ENCODE data around the gene C7orf33. TPM values are rescaled to one million over a fixed set of nuclear protein-coding genes. Genes with fewer than 3 reads are reported as not detected.

The C7orf33 gene
- total and polyA plus RNA-seq, 9 of the 15 experiments (the other 6 are each of a cell fraction or from before 2014, with no cell fraction given) = 0.04 TPM; not detected in 8

DNA sequence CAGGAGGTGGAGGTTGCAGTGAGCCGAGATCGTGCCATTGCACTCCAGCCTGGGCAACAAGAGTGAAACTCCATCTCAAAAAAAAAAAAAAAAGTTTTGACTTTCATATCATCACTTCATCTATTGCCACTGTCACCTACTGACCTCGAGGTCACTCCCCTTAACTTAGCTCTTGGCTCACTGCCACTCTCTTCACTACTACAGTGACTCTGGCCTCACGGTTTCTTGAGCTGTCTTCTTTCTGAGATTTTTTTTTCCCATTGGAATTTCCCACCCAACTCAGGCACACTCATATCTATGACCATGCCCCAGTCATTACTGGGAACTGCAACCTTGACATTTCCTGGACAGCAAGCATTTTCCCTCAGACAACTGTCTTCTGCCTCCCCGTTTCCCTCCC is 42.6 kb upstream of the C7orf33 start:
- peaks cover 0 to 4% of the 10 kb centered on the region in 2 experiments; a peak in 1 of 5 replicates for H3K4me1 ChIP-seq (replicated peaks in 1 of 2; ENCODE audit: control insufficient read depth in 2 of 2, insufficient read depth in 2 of 2, low read length in 2 of 2)
- CTCF ChIA-PET (ENCODE audit: low intra/inter-chr PET ratio) = no interaction called here
- in situ Hi-C loops (cut with MboI) = no loop called here

DNA sequence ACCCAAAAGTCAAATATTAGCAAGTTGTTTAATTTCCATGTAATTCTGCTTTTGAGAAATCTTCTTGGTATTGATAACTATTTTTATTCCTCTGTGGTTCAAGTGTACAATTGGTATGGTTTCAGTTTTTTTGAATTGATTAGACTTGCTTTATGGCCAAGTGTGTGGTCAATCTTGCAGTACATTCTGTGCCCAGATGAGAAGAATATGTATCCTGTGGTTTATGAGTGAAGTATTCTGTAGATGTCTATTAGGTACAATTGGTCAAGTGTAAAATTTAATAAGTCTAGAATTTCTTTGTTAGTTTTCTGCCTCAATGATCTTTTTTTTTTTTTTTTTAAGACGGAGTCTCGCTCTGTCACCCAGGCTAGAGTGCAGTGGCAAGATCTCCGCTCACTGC is 36.6 kb upstream of the C7orf33 start:
- Histone ChIP-seq H2AFZ (ENCODE audit: low read depth, low read length) (no peak overlapping the region), H3K4me2 (ENCODE audit: insufficient read depth, low read length) (no peak overlapping the region), H3K36me3 (ENCODE audit: control insufficient read depth, insufficient read depth, low read length) (no peaks in the 10 kb centered on the region), H3K4me3 (no peak overlapping the region), H3K27me3 (ENCODE audit: control insufficient read depth in 2 of 2, insufficient read depth in 2 of 2, low read length in 2 of 2) (peaks cover 0 to 10% of the 10 kb centered on the region in 2 experiments; a peak in 2 of 5 replicates), H3K9ac (ENCODE audit: insufficient read depth in 1 of 2, low read depth in 2 of 2, low read length in 2 of 2) (no peak overlapping the region), H3K27ac (ENCODE audit: extremely low read depth, low read depth, low read length) (no peak overlapping the region), H3K9me3 (replicated peaks; ENCODE audit: control insufficient read depth, insufficient read depth, low read depth, low read length) (no peaks in the 10 kb centered on the region), H4K20me1 (replicated peaks; ENCODE audit: control insufficient read depth, insufficient read depth, low read length) (no peaks in the 10 kb centered on the region), H3K9me1 (ENCODE audit: control insufficient read depth, insufficient read depth, low read length) (no peaks in the 10 kb centered on the region), H3K4me1 (replicated peaks in 1 of 2; ENCODE audit: control insufficient read depth in 2 of 2, insufficient read depth in 2 of 2, low read length in 2 of 2) (no peaks in the 10 kb centered on the region), H3K79me2 (ENCODE audit: control insufficient read depth, insufficient read depth, low read length) (no peaks in the 10 kb centered on the region)
- in situ Hi-C loops (cut with MboI) (no loop called here), intact Hi-C loops (cut with micrococcal nuclease) (no loop called here)
- DNase-seq (ENCODE audit: extremely low read depth in 1 of 4, low spot score in 3 of 4) (no peak), FAIRE-seq (no peak), ATAC-seq (no peak)
- 8% methylated on average over 2 of the region's 3 CpGs for WGBS (ENCODE audit: insufficient coverage, low coverage, missing lambda C conversion rate)
- no peak for TF ChIP-seq CC2D1A (IDR thresholded peaks at IDR 0.05)
- TF ChIP-seq, protein P1, sequence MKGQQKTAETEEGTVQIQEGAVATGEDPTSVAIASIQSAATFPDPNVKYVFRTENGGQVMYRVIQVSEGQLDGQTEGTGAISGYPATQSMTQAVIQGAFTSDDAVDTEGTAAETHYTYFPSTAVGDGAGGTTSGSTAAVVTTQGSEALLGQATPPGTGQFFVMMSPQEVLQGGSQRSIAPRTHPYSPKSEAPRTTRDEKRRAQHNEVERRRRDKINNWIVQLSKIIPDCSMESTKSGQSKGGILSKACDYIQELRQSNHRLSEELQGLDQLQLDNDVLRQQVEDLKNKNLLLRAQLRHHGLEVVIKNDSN (CRISPR knock-in tag; IDR thresholded peaks at IDR 0.05) = no peak
- TF ChIP-seq, protein P2, sequence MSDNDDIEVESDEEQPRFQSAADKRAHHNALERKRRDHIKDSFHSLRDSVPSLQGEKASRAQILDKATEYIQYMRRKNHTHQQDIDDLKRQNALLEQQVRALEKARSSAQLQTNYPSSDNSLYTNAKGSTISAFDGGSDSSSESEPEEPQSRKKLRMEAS (CRISPR knock-in tag; IDR thresholded peaks at IDR 0.05) = no peak
- no peak for TF ChIP-seq CEBPZ (IDR thresholded peaks at IDR 0.05; ENCODE audit: borderline replicate concordance, low read depth, low read length)
- no peak for TF ChIP-seq HNRNPH1 (optimal IDR thresholded peaks at IDR 0.05; ENCODE audit: low read depth, low read length)
- TF ChIP-seq PTTG1 (tag; IDR thresholded peaks at IDR 0.05; ENCODE audit: low read depth) = no peak
- TF ChIP-seq GABPB2 (CRISPR knock-in tag; conservative IDR thresholded peaks at IDR 0.05) = no peak
- no peak for TF ChIP-seq NFRKB (IDR thresholded peaks at IDR 0.05; ENCODE audit: low read depth)
- no peak for TF ChIP-seq DNMT1 (IDR thresholded peaks at IDR 0.05)
- TF ChIP-seq GABPA (tag; conservative IDR thresholded peaks at IDR 0.05; ENCODE audit: low read depth) = no peak
- no peak for TF ChIP-seq SP2 (IDR thresholded peaks at IDR 0.05; ENCODE audit: extremely low read depth, low read depth, low read length, poor library complexity, severe bottlenecking)
- no TSS peak for BruUV-seq (replicated peaks)
- ChIA-PET POLR2A (no interaction called here), CTCF (ENCODE audit: low intra/inter-chr PET ratio) (no interaction called here)

More for the DNA sequence above, 42.6 kb upstream of the C7orf33 start:
- Histone ChIP-seq H3K79me2 (ENCODE audit: control insufficient read depth, insufficient read depth, low read length) (no peaks in the 10 kb centered on the region), H3K27ac (ENCODE audit: extremely low read depth, low read depth, low read length) (no peak overlapping the region), H3K9me3 (replicated peaks; ENCODE audit: control insufficient read depth, insufficient read depth, low read depth, low read length) (no peaks in the 10 kb centered on the region), H3K4me3 (no peak overlapping the region), H3K4me2 (ENCODE audit: insufficient read depth, low read length) (no peak overlapping the region), H3K27me3 (ENCODE audit: control insufficient read depth in 2 of 2, insufficient read depth in 2 of 2, low read length in 2 of 2) (peaks cover 28 to 31% of the 10 kb centered on the region in 2 experiments; a peak in 4 of 5 replicates), H2AFZ (ENCODE audit: low read depth, low read length) (no peak overlapping the region), H4K20me1 (replicated peaks; ENCODE audit: control insufficient read depth, insufficient read depth, low read length) (no peaks in the 10 kb centered on the region), H3K9me1 (ENCODE audit: control insufficient read depth, insufficient read depth, low read length) (no peaks in the 10 kb centered on the region), H3K36me3 (ENCODE audit: control insufficient read depth, insufficient read depth, low read length) (no peaks in the 10 kb centered on the region), H3K9ac (ENCODE audit: insufficient read depth in 1 of 2, low read depth in 2 of 2, low read length in 2 of 2) (no peak overlapping the region)
- intact Hi-C loops (cut with micrococcal nuclease) = no loop called here
- POLR2A ChIA-PET = interaction anchor here (0.7 to 2.2 kb wide), 2 partner anchors 11 to 17 kb away, joined by 3 to 7 read pairs; no protein-coding TSS in a partner anchor
- WGBS (ENCODE audit: insufficient coverage, low coverage, missing lambda C conversion rate) = 0% methylated on average over 3 of the region's 5 CpGs
- FAIRE-seq = no peak
- TF ChIP-seq NFIC (IDR thresholded peaks at IDR 0.05) (peak; percentile 41), BRD9 (IDR thresholded peaks at IDR 0.05; ENCODE audit: low read depth, partially characterized antibody) (no peak)
- no peak for DNase-seq (ENCODE audit: extremely low read depth in 1 of 4, low spot score in 3 of 4)
- ATAC-seq = no peak
- BruUV-seq (replicated peaks) = no TSS peak
